Measurements from ENCODE around the gene KIAA0825.

DNA sequence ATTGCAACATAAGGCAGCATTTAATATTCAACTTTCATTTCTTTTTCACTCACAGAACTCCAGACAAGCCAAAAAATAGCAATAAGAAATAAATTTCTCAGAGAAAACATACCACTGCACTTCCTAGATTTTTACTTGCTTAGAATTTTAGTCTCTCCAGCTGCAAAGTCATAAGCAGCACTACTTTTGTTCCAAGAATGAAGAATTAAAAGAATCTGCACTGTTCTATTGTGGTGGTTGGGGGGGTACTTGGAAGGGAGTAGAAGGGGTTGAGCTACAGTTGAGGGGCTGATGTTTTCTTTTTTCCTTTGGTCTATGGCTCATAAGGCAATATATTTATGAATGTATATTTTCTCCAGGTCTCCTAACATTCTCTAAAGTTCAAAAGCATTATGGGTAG is 144.5 kb downstream of the KIAA0825 start:
- TF ChIP-seq, protein P1, sequence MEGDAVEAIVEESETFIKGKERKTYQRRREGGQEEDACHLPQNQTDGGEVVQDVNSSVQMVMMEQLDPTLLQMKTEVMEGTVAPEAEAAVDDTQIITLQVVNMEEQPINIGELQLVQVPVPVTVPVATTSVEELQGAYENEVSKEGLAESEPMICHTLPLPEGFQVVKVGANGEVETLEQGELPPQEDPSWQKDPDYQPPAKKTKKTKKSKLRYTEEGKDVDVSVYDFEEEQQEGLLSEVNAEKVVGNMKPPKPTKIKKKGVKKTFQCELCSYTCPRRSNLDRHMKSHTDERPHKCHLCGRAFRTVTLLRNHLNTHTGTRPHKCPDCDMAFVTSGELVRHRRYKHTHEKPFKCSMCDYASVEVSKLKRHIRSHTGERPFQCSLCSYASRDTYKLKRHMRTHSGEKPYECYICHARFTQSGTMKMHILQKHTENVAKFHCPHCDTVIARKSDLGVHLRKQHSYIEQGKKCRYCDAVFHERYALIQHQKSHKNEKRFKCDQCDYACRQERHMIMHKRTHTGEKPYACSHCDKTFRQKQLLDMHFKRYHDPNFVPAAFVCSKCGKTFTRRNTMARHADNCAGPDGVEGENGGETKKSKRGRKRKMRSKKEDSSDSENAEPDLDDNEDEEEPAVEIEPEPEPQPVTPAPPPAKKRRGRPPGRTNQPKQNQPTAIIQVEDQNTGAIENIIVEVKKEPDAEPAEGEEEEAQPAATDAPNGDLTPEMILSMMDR (IDR thresholded peaks at IDR 0.05; ENCODE audit: low read depth, low read length), result no peak
- TF ChIP-seq EZH2phosphoT487 (IDR thresholded peaks at IDR 0.05; ENCODE audit: low read depth), result no peak
